Right ventricle myocardium inferior (tissue), 1 donor: ENCODE measurements around the gene EPO. TPM values are rescaled to one million over a fixed set of nuclear protein-coding genes. Genes with fewer than 3 reads are reported as not detected.
A peak's percentile ranks its signal among the peaks of the same experiment; 100 is the strongest.

ENCODE experiments used
- ATAC-seq: fragments of 200-7000 bp; cut with Tn5 transposase; one replicate; pipeline ENCODE4 v1.9.1; 2020; ENCODE audit warnings: mild to moderate bottlenecking, moderate library complexity
- DNase-seq: peaks from one replicate; pipeline ENCODE4 v3.0.0; 2021; ENCODE audit errors: missing footprints
- intact Hi-C: fragments of 100-400 bp; cut with DNase I; formaldehyde crosslinking; loops from one replicate; pipeline ENCODE4 v1.11.0; 2022
- total RNA-seq: library from RNA; stranded (reverse); fragmentation: NEBNext Ultra II Directional; extraction: Animal tissue kit (Norgen Biotek cat#: 25700); gene quantifications from one replicate; pipeline ENCODE4 v1.2.1, GENCODE V29; 2021
- donor health status: DM: no; HTN: yes; CAD: no; lungs with severe emphysema.

EPO gene
- total RNA-seq, 1 donor from 2014 or later: not detected

DNA sequence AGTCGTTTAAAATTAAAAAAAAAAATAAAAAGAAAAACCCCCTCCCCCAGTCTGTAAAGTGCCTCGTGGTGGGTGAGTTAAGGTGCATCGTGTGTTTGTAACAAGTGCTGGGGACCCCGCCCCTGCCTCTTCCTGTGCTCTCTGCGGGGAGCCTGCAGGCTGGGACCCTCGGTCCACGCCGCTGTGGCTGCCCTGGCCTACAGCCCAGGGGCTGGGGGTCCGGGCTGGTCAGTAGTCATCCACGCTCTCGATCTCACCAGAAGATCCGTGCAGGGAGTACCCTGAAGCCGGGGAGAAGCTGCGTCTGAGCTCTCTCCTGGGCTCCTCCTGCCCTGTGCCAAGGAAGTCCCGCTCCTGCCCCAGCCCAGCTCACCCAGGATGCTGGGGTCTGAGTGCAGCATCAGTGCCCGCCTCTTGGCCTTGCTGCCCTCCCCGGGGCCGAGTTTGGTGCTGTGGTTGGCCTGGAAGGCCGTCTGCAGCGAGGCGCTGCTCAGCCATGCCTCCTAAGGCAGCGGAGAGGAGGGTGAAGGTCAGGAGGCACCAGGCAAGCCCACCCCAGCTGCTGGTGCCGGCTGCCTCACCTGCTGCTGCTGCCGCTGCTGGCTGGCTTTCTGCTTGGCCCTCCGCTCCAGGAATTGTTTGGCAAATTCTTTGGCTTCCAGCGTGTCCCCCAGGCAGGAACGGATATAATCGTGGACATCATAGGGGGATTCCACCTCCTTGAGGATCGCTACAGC is 38.6 kb upstream of the EPO start:
- DNase-seq (no peak), ATAC-seq (no peak)
- intact Hi-C loops: no loop called here

DNA sequence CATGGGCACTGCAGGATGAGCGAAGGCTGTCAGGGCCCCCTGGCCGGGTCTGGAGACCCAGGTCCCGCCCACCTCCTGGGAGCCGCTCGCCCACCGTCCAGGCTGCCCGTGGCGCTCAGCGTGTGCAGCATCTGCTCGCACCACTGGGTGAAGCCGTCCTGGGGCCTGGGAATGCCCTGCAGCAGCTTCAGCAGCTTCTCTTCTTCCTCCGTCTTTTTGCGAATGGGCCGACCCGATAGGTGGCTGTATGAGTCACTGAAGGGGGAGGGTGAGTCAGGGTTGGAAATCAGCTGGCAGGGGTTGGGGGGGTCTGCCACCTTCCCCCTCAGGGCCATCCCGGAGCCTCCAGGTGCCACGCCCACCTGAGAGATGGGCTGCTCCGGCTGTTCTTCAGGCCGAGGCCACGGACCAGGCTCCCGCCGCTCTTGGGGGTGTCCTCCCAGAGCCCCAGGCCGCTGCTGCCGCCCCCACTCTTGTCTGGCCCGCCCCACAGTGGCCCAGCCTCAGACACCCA is 38.0 kb upstream of the EPO start:
- ATAC-seq (no peak), DNase-seq (no peak)
- intact Hi-C loops: no loop called here

DNA sequence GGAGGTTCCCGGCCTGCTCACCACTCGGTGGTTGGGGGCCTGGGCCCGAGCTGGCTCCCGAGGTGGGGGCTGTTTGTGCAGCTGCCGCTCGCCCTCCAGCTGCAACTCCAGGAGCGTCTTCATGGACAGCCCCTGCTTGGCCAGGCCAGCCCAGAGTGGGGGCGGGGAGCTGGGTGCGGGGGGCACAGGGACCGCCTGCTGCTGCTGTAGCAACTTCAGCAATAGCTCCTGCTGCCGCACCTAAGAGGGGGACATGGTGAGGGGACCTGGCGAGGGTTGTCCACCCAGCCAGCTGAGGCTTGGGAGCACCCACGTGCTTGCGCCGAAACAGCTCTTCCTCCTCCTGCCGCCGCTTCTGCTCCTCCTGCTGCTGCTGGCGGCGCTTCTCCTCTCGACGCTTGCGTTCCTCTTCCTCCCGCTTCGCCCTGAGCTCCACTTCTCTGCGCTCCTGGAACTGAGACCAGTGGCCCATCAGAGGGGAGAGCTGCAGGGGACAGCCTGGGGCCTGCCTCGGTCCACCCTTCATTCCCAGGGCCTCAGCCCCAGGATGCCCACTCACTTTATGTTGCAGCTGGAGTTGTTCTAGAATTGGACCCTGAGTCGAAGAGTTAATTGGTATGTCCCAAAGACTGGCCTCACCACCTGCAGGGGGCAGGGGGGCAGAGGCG is 37.1 kb upstream of the EPO start:
- ATAC-seq (no peak), DNase-seq (no peak)
- intact Hi-C loops: no loop called here

DNA sequence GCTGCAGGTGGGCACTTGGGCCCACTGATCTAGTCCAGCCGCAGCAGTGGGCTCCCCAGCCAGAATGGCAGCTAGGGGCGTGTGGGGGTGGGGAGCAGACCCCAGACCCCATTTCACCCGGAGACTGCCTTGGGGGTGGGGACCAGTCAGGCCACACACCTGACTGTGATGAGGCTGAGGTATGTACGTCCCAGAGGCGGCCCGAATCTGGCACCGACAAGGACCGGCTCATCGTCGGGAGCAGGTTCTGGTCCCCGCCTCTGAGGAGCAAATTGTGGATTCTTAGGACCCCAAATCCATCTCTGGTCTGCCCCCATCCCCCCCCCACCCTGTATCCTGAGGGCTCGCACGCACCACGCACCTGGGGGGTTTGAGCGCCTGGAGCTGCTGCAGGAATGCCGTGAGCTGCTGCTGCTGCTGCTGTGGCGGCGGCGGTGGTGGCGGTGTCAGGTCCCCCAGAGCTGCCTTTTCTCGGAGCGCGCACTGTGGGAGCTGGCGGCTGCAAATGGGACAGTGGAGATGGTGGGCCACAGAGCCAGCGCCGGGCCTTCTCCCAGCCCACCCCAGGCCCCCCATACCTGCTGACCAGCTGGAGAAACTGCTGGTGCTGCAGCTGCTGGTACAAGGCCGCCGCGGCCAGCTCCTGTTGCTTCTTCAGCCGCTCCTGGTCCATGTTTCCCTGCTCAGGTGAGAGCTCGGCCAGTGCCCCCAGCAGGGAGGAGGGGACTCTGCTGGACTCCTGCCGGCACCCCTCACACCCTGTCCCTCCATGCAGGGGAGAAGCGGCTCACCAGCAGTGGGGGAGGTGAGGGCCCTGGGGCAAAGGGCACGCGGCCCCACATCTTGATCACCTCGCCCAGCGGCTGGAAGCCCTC is 36.4 kb upstream of the EPO start:
- ATAC-seq (no peak), DNase-seq (no peak)
- intact Hi-C loops: no loop called here

DNA sequence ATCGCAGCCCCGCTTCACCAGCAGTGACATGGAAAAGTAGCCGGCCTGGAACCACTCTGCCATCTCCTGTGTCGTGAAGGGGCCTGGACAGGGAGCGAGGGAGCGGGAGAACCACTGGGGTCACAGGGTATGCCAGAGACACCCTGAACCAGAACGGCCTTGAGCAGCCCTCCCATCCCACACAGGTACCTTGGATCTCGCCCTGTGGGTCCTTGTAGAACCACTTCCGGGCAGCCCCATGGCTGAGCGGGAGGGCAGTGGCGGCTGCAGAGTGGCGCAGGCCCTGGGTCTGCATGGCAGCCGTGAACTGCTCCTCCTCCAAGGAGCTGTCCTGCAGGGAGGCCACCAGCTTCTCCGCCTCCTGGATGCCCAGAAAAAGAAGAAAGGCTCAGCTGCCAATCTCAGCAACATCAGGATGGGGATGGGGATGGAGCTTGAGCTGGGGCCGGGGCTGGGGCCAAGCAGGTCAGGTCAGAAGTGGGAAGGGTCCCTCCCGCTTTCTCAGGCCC is 35.7 kb upstream of the EPO start:
- DNase-seq: no peak
- intact Hi-C loops: no loop called here
- ATAC-seq: no peak

DNA sequence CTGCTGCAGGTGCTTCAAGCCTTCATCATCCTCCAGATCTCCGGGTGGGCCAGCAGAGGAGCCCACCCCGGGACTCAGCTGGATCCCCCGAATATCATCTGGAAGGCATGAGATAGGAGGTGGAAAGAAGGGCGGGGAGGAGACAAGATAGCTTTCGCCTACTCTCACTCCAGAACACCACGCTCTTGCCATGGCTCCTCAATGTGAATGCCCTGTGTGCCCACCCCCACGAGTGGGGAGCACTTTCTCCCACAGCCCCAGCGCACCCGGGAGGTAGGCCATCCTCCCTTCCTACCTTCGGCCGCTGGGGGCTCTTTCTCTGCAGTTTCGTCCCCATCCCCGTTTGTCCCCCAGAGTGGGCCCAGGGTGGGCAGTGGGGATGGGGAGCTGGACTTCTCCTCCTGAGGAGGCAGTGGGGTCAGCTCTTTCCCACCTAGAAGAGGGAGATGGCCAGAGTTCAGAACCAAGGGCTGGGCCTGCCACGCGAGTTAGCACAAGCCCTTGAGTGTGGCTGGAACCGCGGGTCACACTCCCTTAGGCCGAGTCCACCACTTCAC is 35.1 kb upstream of the EPO start:
- ATAC-seq (no peak), DNase-seq (no peak)
- intact Hi-C loops: no loop called here

DNA sequence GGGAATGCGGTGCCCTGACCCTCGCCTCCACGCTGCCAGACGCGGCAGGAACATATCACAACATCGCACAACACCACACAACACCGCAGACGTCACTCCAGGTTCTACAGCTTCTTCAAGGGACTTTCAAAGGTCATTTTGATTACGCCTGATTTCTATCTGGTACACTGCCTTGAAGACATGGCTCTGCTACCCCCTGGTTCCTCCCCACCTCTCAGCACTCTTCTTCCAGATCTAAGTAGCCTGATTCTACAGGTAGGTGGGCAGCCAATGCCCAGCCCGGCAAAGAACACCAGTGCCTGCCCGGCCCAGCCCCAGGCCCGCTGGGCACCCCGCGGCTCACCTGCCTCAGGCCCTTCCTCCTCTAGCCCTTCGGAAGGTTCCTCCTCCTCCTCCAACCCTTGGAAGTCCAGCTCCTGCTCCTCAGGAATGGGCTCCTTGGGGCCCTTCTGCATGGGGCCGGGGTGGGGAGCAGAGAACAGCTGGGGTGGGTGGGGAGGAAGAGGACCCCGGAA is 34.6 kb upstream of the EPO start:
- no peak for DNase-seq
- intact Hi-C loops: no loop called here
- no peak for ATAC-seq

DNA sequence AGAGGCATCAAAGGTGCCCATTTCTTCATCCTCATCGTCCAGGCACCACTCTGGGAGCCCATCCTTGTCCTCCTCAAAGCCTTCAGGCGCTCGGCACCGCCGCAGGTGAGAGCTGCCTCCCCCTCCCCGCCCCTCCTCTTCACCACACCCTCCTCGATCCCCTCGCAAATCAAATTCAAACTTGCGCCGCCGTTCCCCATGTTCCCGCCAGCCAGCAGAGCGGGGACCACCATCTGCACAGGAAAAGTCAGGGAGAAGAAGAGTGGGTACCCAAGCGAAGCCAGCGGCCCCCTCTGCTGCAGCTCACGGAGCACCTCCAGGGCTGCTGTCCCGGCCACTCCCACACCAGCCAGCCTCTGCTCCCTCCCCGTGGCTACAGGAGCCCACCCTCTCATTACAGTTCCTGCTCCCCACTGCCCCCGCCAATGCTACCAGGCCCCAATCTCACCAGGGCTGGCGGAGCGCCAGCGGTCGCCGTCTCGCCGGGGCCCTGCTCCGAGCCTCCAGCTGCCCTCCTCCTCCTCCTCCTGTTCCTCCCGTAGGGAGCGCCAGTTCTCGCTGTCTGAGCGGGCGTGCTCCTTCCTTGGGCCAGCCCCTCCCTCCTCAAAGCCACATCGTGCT is 34.0 kb upstream of the EPO start:
- no peak for DNase-seq
- ATAC-seq: no peak
- intact Hi-C loops: no loop called here

DNA sequence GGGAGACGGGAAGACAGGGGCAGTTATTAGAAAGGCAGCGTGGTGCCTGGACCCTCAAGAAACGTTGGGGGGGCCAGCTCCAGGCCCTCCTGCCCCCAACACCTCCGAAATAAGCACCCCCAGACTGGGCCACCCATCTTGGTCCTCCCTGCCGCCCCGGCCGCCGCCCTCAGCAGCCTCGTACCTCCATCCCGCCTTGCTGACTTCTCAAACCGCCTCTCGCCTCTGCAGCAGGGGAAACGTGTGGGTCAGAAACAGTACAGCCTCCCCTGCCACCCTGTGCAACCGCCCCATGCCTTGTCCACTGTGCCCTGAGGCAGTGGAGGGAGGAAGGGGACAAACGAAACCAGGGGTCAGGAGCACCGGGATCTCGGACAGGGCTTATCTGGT is 33.5 kb upstream of the EPO start:
- DNase-seq: no peak
- intact Hi-C loops: no loop called here
- no peak for ATAC-seq

DNA sequence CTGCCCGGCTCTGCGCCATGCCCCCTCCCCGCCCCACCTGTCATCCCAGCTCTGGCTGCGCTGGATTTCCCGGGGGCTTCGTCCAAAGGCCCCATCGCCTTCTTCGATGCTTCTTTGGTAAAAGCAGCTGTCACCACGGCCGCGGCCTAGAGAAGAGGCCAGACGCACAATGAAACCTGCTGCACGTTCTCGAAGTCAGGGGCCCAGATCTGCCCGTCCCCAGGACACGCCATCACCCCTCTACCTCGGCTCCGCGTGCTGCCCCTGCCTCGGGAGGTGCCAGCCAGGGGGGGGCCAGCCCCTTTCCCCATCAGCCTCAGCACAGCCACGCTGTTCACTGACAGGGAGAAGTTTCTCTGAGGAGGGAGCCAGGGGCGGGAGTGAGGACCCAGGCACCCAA is 33.0 kb upstream of the EPO start:
- intact Hi-C loops: no loop called here
- no peak for DNase-seq

DNA sequence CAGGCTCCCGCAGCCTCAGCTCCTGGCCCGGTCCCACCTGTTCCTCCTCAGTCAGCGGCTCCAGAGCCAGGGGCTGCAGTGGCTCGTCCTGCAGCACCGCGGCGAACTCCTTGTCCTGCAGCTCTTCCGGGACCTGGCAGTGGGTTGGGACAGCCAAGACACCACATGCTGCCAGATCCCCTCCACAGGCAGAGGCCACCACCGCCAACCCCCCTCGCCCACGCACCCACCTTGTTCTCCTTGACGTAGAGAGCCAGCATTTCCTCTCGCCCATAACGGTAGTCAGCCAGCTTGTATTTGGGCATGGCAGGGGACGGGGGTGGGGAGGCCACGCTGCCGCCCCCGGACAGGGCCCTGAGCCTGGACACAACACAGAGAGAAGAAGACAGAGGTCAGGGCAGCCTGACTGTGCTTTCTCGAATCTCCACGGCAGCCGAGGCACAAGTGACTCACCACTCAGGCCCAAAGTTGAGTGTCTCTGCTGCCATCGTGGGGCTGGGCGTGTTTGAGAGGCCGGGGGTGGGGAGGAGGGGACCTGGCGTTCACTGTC is 32.4 kb upstream of the EPO start:
- DNase-seq: no peak
- ATAC-seq: no peak
- intact Hi-C loops: no loop called here

More for the DNA sequence above, 33.0 kb upstream of the EPO start:
- ATAC-seq: no peak

DNA sequence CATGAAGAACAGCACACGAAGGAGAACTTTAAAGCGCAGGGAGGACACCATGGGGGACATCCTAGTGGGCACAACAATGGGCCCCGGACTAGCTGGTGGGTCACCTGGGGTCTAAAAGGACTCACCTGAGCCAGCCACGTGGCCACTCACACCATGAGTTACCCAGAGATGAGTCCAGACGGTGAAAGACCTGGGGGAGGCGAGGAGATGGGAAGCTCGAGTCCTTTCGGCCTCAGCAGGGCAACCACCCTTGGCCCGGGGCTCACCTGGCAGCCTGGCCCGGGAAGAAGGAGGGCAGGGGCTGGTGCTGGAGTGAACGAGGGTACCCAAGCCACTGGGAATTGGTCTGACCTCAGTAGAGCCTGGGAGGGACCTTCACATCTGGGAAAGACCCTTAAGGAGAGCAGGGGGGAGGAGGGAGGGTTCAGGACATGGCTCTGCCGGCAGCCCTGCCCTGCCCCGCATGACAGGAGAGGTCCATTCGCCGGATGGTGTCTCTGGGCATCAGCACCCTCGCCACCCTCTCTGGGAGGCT is 31.9 kb upstream of the EPO start:
- ATAC-seq (no peak), DNase-seq (no peak)
- intact Hi-C loops: no loop called here

DNA sequence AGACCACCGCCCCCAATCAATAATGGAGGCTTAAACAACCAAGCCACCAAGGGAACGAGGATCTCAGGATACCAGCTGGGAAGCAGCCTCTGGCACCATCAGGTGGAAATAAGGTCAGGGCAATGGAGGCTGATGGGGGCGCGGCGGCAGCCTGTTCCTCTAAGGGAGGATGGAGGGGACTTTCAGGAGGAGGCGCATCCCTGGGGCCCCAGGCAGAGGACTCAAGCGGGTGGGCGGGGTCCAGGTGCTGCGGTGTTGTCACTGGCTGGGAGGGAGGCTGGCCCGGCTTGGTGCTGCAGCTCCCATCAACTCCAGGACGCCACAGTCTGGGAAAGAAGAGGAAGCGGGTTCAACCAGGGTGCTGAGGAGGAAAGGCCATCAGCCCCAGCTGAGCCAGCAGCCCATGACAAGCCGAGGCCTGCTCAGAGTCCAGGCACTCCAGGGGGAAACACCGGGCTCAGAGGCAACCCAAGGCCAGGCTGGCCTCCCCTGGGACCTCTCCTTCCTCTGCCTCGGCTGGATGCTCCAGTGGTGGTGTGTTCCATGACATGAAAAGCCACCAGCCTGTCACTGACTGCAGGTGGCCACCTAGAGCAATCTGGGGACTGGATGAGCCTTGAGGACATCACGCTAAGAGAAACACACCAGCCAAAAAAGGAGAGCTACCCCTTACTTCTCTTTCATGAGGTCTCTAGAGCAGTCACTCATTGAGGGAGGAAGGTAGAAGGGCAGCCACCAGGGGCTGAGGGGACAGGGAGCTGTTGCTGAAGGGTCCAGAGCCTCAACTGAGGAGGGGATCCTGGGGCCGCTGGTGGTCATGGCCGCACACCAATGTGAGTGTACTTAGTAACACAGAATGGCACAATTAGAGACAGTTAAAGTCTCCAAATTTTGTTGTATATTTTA is 30.8 kb upstream of the EPO start:
- DNase-seq (no peak), ATAC-seq (no peak)
- intact Hi-C loops: loop anchor here (2.0 to 5.0 kb wide), 5 partner anchors 15 to 222 kb away; partner anchors contain the start of genes FBXO24, LRCH4 and MOSPD3

DNA sequence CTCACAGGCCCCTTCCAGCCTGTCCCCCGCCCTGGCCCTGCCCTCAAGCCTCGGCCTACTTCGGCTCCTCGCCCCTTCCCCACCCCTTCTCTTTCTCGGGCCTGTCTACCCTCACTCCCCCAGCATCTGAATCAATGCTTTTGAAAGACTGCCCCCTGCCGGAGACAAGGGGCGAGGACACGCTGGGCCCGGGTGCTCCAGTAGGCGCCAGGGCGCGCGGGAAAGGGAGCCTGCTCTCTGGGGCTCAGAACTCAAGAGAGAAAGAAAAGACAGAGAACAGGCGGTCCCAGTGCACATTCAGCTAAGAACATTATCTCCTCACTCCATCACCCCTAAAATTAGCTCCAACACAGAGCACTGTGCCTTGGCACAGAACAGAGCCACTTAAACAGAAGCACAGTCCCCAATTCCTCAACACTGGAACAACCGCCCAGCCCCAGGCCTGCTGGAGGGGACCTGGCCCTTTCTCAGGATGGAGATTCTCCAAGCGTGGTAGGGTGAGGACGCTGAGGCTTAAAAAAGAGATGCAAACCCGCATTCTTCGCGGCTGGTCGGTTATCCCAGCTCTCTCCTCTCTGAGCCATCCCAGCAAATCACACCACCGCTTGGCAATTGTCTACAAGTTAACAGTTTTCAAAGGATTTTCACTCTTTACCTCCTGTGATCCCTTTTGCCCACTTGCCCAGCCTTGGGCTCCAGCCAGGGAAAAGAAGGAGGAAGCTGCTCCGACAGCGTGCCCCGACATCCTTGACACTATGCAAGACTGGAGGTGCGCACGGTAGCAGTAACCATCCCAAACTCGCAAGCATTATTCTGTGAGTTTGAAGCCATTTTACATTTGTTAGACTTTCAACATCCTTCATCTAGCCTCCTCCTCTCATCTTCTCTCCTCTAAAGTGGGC is 28.3 kb upstream of the EPO start:
- peak; percentile 91 for DNase-seq

DNA sequence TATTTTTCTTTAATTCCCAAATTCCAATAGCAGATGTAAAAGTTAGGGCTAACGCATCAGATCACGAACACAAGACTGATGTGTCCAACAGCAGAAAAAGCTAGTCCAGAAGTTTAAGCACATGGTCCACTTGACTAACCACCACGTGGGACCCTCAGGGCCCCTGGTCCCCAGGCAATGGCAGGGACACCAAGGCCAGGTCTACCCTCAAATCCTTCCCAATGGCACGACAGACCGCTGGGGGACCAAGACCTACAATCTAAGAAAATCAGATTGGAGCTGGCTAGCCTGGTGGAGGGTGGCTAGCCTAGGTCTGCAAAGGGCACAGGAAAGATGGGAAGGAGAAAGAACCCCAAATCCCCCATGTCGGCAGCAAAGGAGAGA is 27.7 kb upstream of the EPO start:
- ATAC-seq (no peak), DNase-seq (no peak)
- intact Hi-C loops: loop anchor here (5.0 kb wide), 4 partner anchors 80 to 225 kb away; partner anchors contain the start of genes FBXO24, LRCH4 and MOSPD3

More for the DNA sequence above, 28.3 kb upstream of the EPO start:
- intact Hi-C loops: loop anchor here (1.0 to 5.0 kb wide), 6 partner anchors 17 to 225 kb away; partner anchors contain the start of genes FBXO24, LRCH4 and MOSPD3
- peak; percentile 84 for ATAC-seq
